ENCODE data around the gene FAM181A.

The FAM181A gene

GRCh38 chr14:93888995-93889394 is 38.1 kb upstream of the FAM181A start:
- H3F3A ChIP-seq (ENCODE audit: insufficient read depth, low read length) = no peaks in the 10 kb centered on the region
- H3K4me3 ChIP-seq (ENCODE audit: low read depth, low read length, poor library complexity, severe bottlenecking) = no peak overlapping the region
- no peaks in the 10 kb centered on the region for H3K79me2 ChIP-seq (ENCODE audit: insufficient read depth, low read length)
- H4K20me1 ChIP-seq (ENCODE audit: insufficient read depth, low read length) = no peaks in the 10 kb centered on the region
- no peak overlapping the region for H3K27ac ChIP-seq (ENCODE audit: low read depth, low read length, poor library complexity, severe bottlenecking)
- H3K9me3 ChIP-seq (ENCODE audit: low read length) = no peaks in the 10 kb centered on the region
- H2AFZ ChIP-seq (ENCODE audit: low read length) = no peak overlapping the region
- H3K4me1 ChIP-seq (ENCODE audit: insufficient read depth, low read length, severe bottlenecking) = no peaks in the 10 kb centered on the region
- TF ChIP-seq CTCF (IDR thresholded peaks at IDR 0.05; ENCODE audit: low read length) = no peak
- TF ChIP-seq EZH2 (IDR thresholded peaks at IDR 0.05; ENCODE audit: borderline replicate concordance, low read length) = no peak
- H3K27me3 ChIP-seq (ENCODE audit: insufficient read depth, low read length) = peaks cover 5% of the 10 kb centered on the region; the same call in 1 of the 2 replicates
- H3K9me2 ChIP-seq (ENCODE audit: low read depth, low read length) = no peaks in the 10 kb centered on the region
- no peak overlapping the region for H3K4me2 ChIP-seq (ENCODE audit: low read length)
- no peaks in the 10 kb centered on the region for H3K36me3 ChIP-seq (ENCODE audit: insufficient read depth, low read length)
- no peak overlapping the region for H3K9ac ChIP-seq (ENCODE audit: low read length)

- Histone ChIP-seq H3F3A (ENCODE audit: insufficient read depth, low read length) (no peaks in the 10 kb centered on the region), H3K4me1 (ENCODE audit: insufficient read depth, low read length, severe bottlenecking) (no peaks in the 10 kb centered on the region), H3K9me2 (ENCODE audit: low read depth, low read length) (no peaks in the 10 kb centered on the region), H3K27ac (ENCODE audit: low read depth, low read length, poor library complexity, severe bottlenecking) (no peak overlapping the region), H3K9ac (ENCODE audit: low read length) (no peak overlapping the region), H3K27me3 (ENCODE audit: insufficient read depth, low read length) (peaks cover 5% of the 10 kb centered on the region; the same call in 1 of the 2 replicates), H3K36me3 (ENCODE audit: insufficient read depth, low read length) (no peaks in the 10 kb centered on the region), H3K4me3 (ENCODE audit: low read depth, low read length, poor library complexity, severe bottlenecking) (no peak overlapping the region), H3K9me3 (ENCODE audit: low read length) (no peaks in the 10 kb centered on the region), H4K20me1 (ENCODE audit: insufficient read depth, low read length) (no peaks in the 10 kb centered on the region), H2AFZ (ENCODE audit: low read length) (no peak overlapping the region), H3K4me2 (ENCODE audit: low read length) (no peak overlapping the region), H3K79me2 (ENCODE audit: insufficient read depth, low read length) (no peaks in the 10 kb centered on the region)
- TF ChIP-seq CTCF (IDR thresholded peaks at IDR 0.05; ENCODE audit: low read length) (no peak), EZH2 (IDR thresholded peaks at IDR 0.05; ENCODE audit: borderline replicate concordance, low read length) (no peak)
These were observed 37.2 kb upstream of the FAM181A start for GRCh38 chr14:93889739-93890483.

GRCh38 chr14:93891756-93892504 is 35.2 kb upstream of the FAM181A start:
- Histone ChIP-seq H3K79me2 (ENCODE audit: insufficient read depth, low read length) (no peaks in the 10 kb centered on the region), H3K4me3 (ENCODE audit: low read depth, low read length, poor library complexity, severe bottlenecking) (no peak overlapping the region), H3K27ac (ENCODE audit: low read depth, low read length, poor library complexity, severe bottlenecking) (no peak overlapping the region), H3K36me3 (ENCODE audit: insufficient read depth, low read length) (no peaks in the 10 kb centered on the region), H3K9me2 (ENCODE audit: low read depth, low read length) (no peaks in the 10 kb centered on the region), H3K4me1 (ENCODE audit: insufficient read depth, low read length, severe bottlenecking) (no peaks in the 10 kb centered on the region), H4K20me1 (ENCODE audit: insufficient read depth, low read length) (no peaks in the 10 kb centered on the region), H3K27me3 (ENCODE audit: insufficient read depth, low read length) (no peaks in the 10 kb centered on the region), H3K9ac (ENCODE audit: low read length) (no peak overlapping the region), H3F3A (ENCODE audit: insufficient read depth, low read length) (no peaks in the 10 kb centered on the region), H2AFZ (ENCODE audit: low read length) (no peak overlapping the region), H3K9me3 (ENCODE audit: low read length) (no peaks in the 10 kb centered on the region), H3K4me2 (ENCODE audit: low read length) (no peak overlapping the region)
- no peak for TF ChIP-seq EZH2 (IDR thresholded peaks at IDR 0.05; ENCODE audit: borderline replicate concordance, low read length)
- TF ChIP-seq CTCF (IDR thresholded peaks at IDR 0.05; ENCODE audit: low read length) = no peak

Data from OCI-LY1 (cell line).